ENCODE results near the gene DOK7.

DOK7 gene

GRCh38 chr4:3492741-3493719, 29.9 kb downstream of the DOK7 start:
- FAIRE-seq: no peak

- FAIRE-seq: no peak
These were observed 30.8 kb downstream of the DOK7 start for GRCh38 chr4:3493720-3494461.

- FAIRE-seq: no peak
These were observed 31.4 kb downstream of the DOK7 start for GRCh38 chr4:3494462-3494871.

- no peak for FAIRE-seq
These were observed 32.3 kb downstream of the DOK7 start for GRCh38 chr4:3495204-3495975.

DNA sequence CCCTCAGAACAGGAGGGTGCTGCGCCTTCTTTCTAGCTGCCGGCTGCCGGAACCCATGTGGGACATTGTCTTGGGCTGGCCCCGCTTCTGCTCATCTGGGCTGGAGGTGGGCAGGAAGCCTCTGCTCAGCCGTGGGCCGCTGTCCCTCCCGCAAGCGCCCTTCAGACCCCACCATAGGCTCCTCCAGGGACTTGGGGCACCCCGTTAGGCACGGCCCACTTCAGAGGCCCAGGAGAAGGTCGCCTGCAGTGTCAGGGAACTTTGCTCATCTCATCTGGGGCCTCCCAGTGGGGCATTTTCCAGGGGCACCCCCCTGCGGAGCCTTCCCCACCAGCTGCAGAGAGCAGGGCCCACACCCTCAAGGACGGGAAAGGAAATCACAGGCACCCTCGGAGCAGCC, 32.9 kb downstream of the DOK7 start:
- FAIRE-seq: no peak

- no peak for FAIRE-seq
These were observed 34.0 kb downstream of the DOK7 start for GRCh38 chr4:3497095-3497494.

- no peak for FAIRE-seq
These were observed 34.6 kb downstream of the DOK7 start for GRCh38 chr4:3497523-3498389.

DNA sequence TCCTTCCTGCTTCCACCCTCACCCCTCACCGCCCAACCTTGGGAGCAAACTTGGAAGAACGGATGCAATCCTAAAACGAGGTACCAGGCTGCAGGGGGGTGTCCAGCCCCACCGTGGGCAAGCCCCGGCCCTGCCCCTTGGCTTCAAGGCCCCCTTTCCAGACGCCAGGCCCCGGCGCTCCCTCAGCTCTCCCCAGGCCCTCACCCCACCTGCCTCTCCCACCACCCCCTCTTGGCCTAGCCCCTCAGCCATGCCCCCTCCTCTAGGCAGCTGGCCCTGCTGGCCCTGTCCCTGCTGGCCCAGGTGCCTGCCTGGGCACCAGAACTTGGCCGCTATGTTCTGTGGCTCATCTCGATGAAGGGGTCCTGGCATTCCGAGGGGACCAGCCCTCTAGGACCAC, 35.3 kb downstream of the DOK7 start:
- FAIRE-seq: no peak

DNA sequence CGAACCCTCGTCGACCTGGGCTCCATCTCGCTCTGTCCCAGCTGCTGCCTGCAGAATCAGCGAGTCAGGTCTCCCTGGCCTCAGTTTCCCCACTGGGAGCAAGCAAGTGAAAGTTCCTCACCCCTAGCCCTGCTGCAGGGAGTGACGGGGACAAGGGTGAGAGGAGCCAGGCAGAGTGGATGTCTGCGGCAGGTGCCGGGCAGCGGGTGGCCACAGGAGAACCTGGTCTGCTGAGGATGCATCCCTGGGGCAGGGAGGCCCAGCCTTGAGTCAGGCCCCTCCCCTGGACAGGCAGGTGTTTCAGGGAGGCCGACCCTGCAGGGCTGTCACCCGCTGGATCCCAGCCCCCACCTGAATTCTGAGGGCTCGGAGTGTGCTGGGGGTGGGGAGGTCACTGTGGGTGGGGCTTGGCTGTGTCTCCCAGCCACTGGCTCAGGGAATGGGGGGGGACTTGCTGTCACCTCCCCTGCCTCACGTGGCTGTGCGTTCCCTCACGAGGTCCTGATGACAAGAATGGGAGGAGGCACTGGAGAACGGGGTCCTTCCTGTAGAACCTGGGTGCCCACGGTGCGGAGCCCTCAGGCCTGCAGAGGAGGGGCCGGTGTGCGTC, 35.9 kb downstream of the DOK7 start:
- FAIRE-seq: no peak

DNA sequence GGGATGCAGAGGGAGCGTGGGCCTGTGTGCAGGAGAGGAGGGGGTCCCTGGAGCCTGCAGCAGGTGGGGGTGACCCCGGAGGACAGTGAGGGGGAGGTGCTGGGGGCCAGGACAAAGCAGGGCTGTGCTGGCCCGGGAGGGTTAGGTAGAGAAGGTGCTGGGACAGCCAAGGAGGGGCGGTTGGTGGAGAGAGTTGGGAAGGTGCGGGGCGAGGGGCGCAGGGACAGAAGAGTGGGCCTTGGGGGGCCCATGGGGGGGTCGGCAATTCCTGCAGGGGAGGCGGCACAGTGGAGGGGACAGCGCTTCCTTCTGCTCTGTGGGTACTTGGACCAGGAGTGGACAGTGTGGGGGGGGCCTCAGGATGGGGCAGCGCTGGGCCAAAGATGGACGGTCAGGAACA, 36.6 kb downstream of the DOK7 start:
- FAIRE-seq: no peak

DNA sequence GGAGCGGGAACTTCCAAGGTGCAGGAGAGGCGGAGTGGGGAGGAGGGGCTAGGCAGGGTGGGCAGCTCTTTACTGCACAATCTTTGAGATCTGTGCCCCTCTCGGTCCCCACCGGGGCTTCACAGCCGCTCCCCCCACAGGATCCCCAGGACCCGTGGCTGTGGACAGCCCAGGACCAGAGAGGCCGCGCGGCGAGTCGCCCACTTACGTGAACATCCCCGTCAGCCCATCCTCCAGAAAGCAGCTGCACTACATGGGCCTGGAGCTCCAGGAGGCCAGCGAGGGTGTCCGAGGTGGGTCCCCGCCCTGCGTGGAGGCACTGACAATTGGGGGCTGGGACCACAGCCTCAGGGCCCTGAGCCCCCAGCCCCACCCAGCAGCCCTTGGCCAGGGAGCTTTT, 37.0 kb downstream of the DOK7 start:
- FAIRE-seq: no peak

GRCh38 chr4:3500634-3501101, 37.6 kb downstream of the DOK7 start:
- no peak for FAIRE-seq

DNA sequence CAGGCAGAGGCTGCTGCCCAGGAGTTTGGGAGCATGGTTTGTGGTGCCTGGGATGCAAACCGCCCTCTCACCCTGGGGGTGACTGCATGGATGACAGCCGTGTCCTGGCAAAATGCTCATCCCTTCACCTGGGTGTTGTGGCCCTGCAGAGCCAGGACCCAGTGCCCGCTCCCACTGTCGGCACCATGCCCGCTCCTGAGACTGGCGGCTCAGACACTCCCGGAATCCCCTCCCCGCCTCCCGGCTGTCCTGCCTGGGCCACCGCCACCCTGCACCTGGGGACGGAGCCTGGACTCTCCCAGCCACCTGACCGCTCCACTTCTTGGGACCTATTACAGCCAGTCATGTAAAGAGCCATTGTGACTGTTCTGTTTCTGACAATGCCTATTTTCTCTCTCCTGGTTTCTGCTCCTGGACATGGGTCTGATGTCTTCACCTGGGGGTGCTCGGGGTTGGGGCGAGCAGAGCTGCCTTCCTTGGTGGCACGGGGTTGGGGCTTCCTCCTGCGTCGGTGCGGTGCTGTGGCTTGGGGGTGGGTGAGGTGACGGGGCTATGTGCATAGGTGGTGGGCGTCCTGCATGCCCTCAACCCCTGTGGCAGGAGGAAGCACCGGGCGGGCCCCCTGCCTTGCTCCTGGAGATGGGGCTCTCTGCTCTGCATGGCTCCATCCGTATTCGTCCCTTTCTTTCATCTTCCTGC, 38.2 kb downstream of the DOK7 start:
- no peak for FAIRE-seq

- FAIRE-seq: no peak
These were observed 38.8 kb downstream of the DOK7 start for GRCh38 chr4:3501825-3502425.

GRCh38 chr4:3502941-3503936, 40.1 kb downstream of the DOK7 start:
- FAIRE-seq: no peak

GRCh38 chr4:3505231-3505630, 42.1 kb downstream of the DOK7 start:
- no peak for FAIRE-seq

DNA sequence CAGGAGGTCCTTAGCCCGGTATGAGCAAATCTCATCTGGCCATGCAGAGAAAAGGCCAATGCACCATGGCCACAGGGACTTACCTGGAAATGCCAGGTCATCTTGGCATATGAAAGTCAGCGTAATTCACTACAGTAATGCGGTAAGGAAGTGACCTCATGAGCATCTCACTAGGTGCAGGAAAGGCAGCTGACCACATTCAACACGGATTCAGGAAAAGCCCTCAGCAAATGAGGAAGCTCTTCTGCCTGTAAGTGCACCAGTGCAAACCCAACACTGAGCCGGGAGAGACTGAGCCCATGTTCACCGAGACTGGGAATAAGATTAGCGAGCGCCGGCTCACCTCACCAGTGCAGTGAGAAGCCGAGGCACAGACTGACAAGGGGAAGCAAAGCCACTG, 45.4 kb downstream of the DOK7 start:
- no peak for FAIRE-seq

- no peak for FAIRE-seq
These were observed 47.4 kb downstream of the DOK7 start for GRCh38 chr4:3510481-3510880.

GRCh38 chr4:3511187-3511586, 48.1 kb downstream of the DOK7 start:
- no peak for FAIRE-seq

Data from colon (tissue), 2 donors.